Caco-2 (cell line): ENCODE measurements around the gene IGSF11. TPM values are rescaled to one million over a fixed set of nuclear protein-coding genes. Genes with fewer than 3 reads are reported as not detected.
A peak's percentile ranks its signal among the peaks of the same experiment; 100 is the strongest.

Source experiments
- BruUV-seq: library from RNA; stranded (reverse); fragments of 400-500 nt; replicated peaks from 2 replicates; lab custom pipeline; 2021; lab: Mats Ljungman, UMichigan
- CTCF ChIA-PET: fragments of 300-600 bp; sonication (Branson Sonifier 250); formaldehyde crosslinking; loops from one replicate; lab custom pipeline; 2022; ENCODE audit warnings: antibody characterized with exemption; lab: Charles Lee
- POLR2A ChIA-PET: fragments of 300-600 bp; sonication (Branson Sonifier 250); formaldehyde crosslinking; loops from one replicate; lab custom pipeline; 2022; ENCODE audit warnings: antibody characterized with exemption; lab: Charles Lee
- DNase-seq, 2 experiments: peaks; one replicate each; pipeline versions ENCODE4 v3.0.0 to v3.0.0-alpha.2; 2020 to 2022
- H3K27me3 ChIP-seq: replicated peaks from 2 replicates; pipeline ENCODE4 v1.6.0; 2011; ENCODE audit warnings: low read length; ENCODE audit not compliant: control insufficient read depth, insufficient read depth
- H3K36me3 ChIP-seq: 2 replicates; pipeline ENCODE4 v1.5.1; 2011; ENCODE audit warnings: low read length; ENCODE audit not compliant: control insufficient read depth, insufficient read depth
- H3K4me1 ChIP-seq: fragments of 250-450 bp; sonication (Bioruptor Pico); 2 replicates; pipeline ENCODE4 v1.5.1; 2020; ENCODE audit warnings: mild to moderate bottlenecking
- H3K4me3 ChIP-seq: 2 replicates; pipeline ENCODE4 v1.5.1; 2011; ENCODE audit warnings: low read depth, mild to moderate bottlenecking, control low read depth, low read length
- H3K9me3 ChIP-seq: fragments of 250-450 bp; sonication (Bioruptor Pico); 2 replicates; pipeline ENCODE4 v1.5.1; 2020; ENCODE audit warnings: mild to moderate bottlenecking, moderate library complexity
- H3K27ac Mint-ChIP-seq: one replicate; pipeline ENCODE4 v1.8.0; 2022; ENCODE audit warnings: mixed read lengths; ENCODE audit not compliant: unreplicated experiment
- H3K27me3 Mint-ChIP-seq: one replicate; pipeline ENCODE4 v1.8.0; 2022; ENCODE audit warnings: mixed read lengths; ENCODE audit not compliant: insufficient read depth, unreplicated experiment
- H3K36me3 Mint-ChIP-seq: one replicate; pipeline ENCODE4 v1.8.0; 2022; ENCODE audit warnings: mild to moderate bottlenecking, mixed read lengths; ENCODE audit not compliant: insufficient read depth, unreplicated experiment
- H3K4me1 Mint-ChIP-seq: one replicate; pipeline ENCODE4 v1.8.0; 2022; ENCODE audit warnings: low read depth, mixed read lengths; ENCODE audit not compliant: unreplicated experiment
- H3K4me3 Mint-ChIP-seq: one replicate; pipeline ENCODE4 v1.8.0; 2022; ENCODE audit warnings: mild to moderate bottlenecking, moderate library complexity, mixed read lengths; ENCODE audit not compliant: unreplicated experiment
- H3K9me3 Mint-ChIP-seq: one replicate; pipeline ENCODE4 v1.8.0; 2022; ENCODE audit warnings: mixed read lengths; ENCODE audit not compliant: unreplicated experiment
- CTCF ChIP-seq, 2 experiments: fragments of 200-600 bp in 1 of 2; IDR thresholded peaks; 1 replicate in 1 of 2; 2 replicates in 1 of 2; pipeline versions ENCODE4 v1.5.1 to v1.8.0; 2011 to 2022; ENCODE audit warnings: antibody characterized with exemption in 1 of 2, control low read depth in 1 of 2, inconsistent platforms in 1 of 2, low read depth in 1 of 2, low read length in 1 of 2, mild to moderate bottlenecking in 1 of 2, moderate library complexity in 1 of 2; ENCODE audit not compliant: insufficient read depth in 1 of 2, severe bottlenecking in 1 of 2, unreplicated experiment in 1 of 2
- intact Hi-C: fragments of 100-400 bp; cut with micrococcal nuclease; formaldehyde crosslinking; loops from one replicate; pipeline ENCODE4 v1.10.0; 2022; ENCODE audit not compliant: unreplicated experiment
- total RNA-seq: library from RNA; stranded (reverse); gene quantifications from 2 replicates; pipeline ENCODE4 v1.2.3, GENCODE V29; 2022

IGSF11 gene
- total RNA-seq, 1 experiment from 2014 or later: 0.41 TPM

GRCh38 chr3:119042162-119042561, 7.5 kb upstream of the IGSF11 start:
- H3K4me3 ChIP-seq: no peak overlapping the region
- Mint-ChIP-seq H3K9me3 (peaks cover 17% of the 10 kb centered on the region), H3K36me3 (no peaks in the 10 kb centered on the region), H3K27ac (no peak overlapping the region), H3K4me3 (no peak overlapping the region), H3K27me3 (peaks cover 3% of the 10 kb centered on the region), H3K4me1 (no peaks in the 10 kb centered on the region)
- ChIA-PET POLR2A (no interaction called here), CTCF (no interaction called here)
- intact Hi-C loops: no loop called here
- no peak for TF ChIP-seq CTCF (IDR thresholded peaks at IDR 0.05; ENCODE audit: insufficient read depth in 1 of 2, low read depth in 1 of 2, low read length in 1 of 2, severe bottlenecking in 1 of 2, unreplicated experiment in 1 of 2)
- DNase-seq: no peak
- peaks cover 5% of the 10 kb centered on the region for H3K9me3 ChIP-seq
- no TSS peak for BruUV-seq
- H3K36me3 ChIP-seq: no peaks in the 10 kb centered on the region
- no peaks in the 10 kb centered on the region for H3K27me3 ChIP-seq
- no peaks in the 10 kb centered on the region for H3K4me1 ChIP-seq

GRCh38 chr3:119035014-119035346, 334 bp upstream of the IGSF11 start:
- Mint-ChIP-seq H3K36me3 (no peaks in the 10 kb centered on the region), H3K4me1 (no peaks in the 10 kb centered on the region), H3K27ac (no peak overlapping the region), H3K4me3 (peak overlapping the region; percentile 84), H3K9me3 (peaks cover 8% of the 10 kb centered on the region), H3K27me3 (peaks cover 19% of the 10 kb centered on the region)
- Histone ChIP-seq H3K4me3 (peak overlapping the region; percentile 49), H3K36me3 (no peaks in the 10 kb centered on the region), H3K9me3 (no peaks in the 10 kb centered on the region), H3K4me1 (0 out of 2 replicates have a peak, but pooled peaks cover 4% of the 10 kb centered on the region), H3K27me3 (peaks cover 2% of the 10 kb centered on the region; the same call in 1 of the 2 replicates)
- intact Hi-C loops: loop anchor here (10.0 kb wide), 1 partner anchor 90 kb away; no protein-coding TSS in a partner anchor
- TF ChIP-seq CTCF (IDR thresholded peaks at IDR 0.05; ENCODE audit: insufficient read depth in 1 of 2, low read depth in 1 of 2, low read length in 1 of 2, severe bottlenecking in 1 of 2, unreplicated experiment in 1 of 2): no peak
- no peak for DNase-seq
- no TSS peak for BruUV-seq
- ChIA-PET POLR2A (no interaction called here), CTCF (interaction anchor here (0.8 to 4.5 kb wide), 6 partner anchors 19 to 274 kb away, joined by 3 to 106 read pairs (median 4); no protein-coding TSS in a partner anchor)

GRCh38 chr3:119033393-119034255, 1.0 kb downstream of the IGSF11 start:
- no peak for DNase-seq
- peaks cover 2% of the 10 kb centered on the region; the same call in 1 of the 2 replicates for H3K27me3 ChIP-seq
- ChIA-PET CTCF (interaction anchor here (1.1 to 4.5 kb wide), 3 partner anchors 65 to 153 kb away, joined by 4 to 106 read pairs (median 4); no protein-coding TSS in a partner anchor), POLR2A (no interaction called here)
- Mint-ChIP-seq H3K4me1 (no peaks in the 10 kb centered on the region), H3K36me3 (no peaks in the 10 kb centered on the region), H3K27me3 (peaks cover 25% of the 10 kb centered on the region), H3K9me3 (no peaks in the 10 kb centered on the region), H3K27ac (no peak overlapping the region), H3K4me3 (peak overlapping the region; percentile 84)
- BruUV-seq: no TSS peak
- H3K36me3 ChIP-seq: no peaks in the 10 kb centered on the region
- peak overlapping the region; percentile 49 for H3K4me3 ChIP-seq
- no peak for TF ChIP-seq CTCF (IDR thresholded peaks at IDR 0.05; ENCODE audit: insufficient read depth in 1 of 2, low read depth in 1 of 2, low read length in 1 of 2, severe bottlenecking in 1 of 2, unreplicated experiment in 1 of 2)
- H3K9me3 ChIP-seq: no peaks in the 10 kb centered on the region
- 0 out of 2 replicates have a peak, but pooled peaks cover 4% of the 10 kb centered on the region for H3K4me1 ChIP-seq
- intact Hi-C loops: loop anchor here (1.0 to 10.0 kb wide), 4 partner anchors 65 to 208 kb away; no protein-coding TSS in a partner anchor
